Muscle layer of duodenum (tissue), 2 donors: ENCODE data around the gene SEC14L6.

ENCODE experiments used
- H3K27ac ChIP-seq: one replicate; pipeline ENCODE4 v1.7.0; 2013; ENCODE audit warnings: mild to moderate bottlenecking, low read length
- H3K27me3 ChIP-seq: one replicate; pipeline ENCODE4 v1.7.0; 2013; ENCODE audit warnings: low read depth, mild to moderate bottlenecking, control low read depth, low read length
- H3K36me3 ChIP-seq, 2 donors: one replicate each; pipeline ENCODE4 v1.7.0; 2013; ENCODE audit warnings: low read length in 2 of 2, control low read depth in 1 of 2, mild to moderate bottlenecking in 1 of 2; ENCODE audit not compliant: insufficient read depth in 2 of 2, control insufficient read depth in 1 of 2
- H3K4me1 ChIP-seq, 2 donors: one replicate each; pipeline ENCODE4 v1.7.0; 2013; ENCODE audit warnings: low read length in 2 of 2, mild to moderate bottlenecking in 2 of 2, control low read depth in 1 of 2, moderate library complexity in 1 of 2; ENCODE audit not compliant: insufficient read depth in 2 of 2, control insufficient read depth in 1 of 2
- H3K4me3 ChIP-seq, 2 donors: one replicate each; pipeline ENCODE4 v1.7.0; 2013; ENCODE audit warnings: low read length in 2 of 2, low read depth in 1 of 2, mild to moderate bottlenecking in 1 of 2
- H3K9me3 ChIP-seq, 2 donors: one replicate each; pipeline ENCODE4 v1.7.0; 2013; ENCODE audit warnings: low read length in 2 of 2, control low read depth in 1 of 2, mild to moderate bottlenecking in 1 of 2; ENCODE audit not compliant: control insufficient read depth in 1 of 2
- donor health status: healthy.

SEC14L6 gene

GRCh38 chr22:30526656-30527055 is 19.9 kb downstream of the SEC14L6 start:
- H3K4me3 ChIP-seq: no peak overlapping the region
- no peaks in the 10 kb centered on the region for H3K36me3 ChIP-seq
- no peaks in the 10 kb centered on the region for H3K9me3 ChIP-seq
- H3K27ac ChIP-seq: no peak overlapping the region
- no peaks in the 10 kb centered on the region for H3K4me1 ChIP-seq
- no peaks in the 10 kb centered on the region for H3K27me3 ChIP-seq

- no peaks in the 10 kb centered on the region for H3K27me3 ChIP-seq
- no peak overlapping the region for H3K27ac ChIP-seq
Observed at GRCh38 chr22:30523646-30524489, 22.7 kb downstream of the SEC14L6 start.

DNA sequence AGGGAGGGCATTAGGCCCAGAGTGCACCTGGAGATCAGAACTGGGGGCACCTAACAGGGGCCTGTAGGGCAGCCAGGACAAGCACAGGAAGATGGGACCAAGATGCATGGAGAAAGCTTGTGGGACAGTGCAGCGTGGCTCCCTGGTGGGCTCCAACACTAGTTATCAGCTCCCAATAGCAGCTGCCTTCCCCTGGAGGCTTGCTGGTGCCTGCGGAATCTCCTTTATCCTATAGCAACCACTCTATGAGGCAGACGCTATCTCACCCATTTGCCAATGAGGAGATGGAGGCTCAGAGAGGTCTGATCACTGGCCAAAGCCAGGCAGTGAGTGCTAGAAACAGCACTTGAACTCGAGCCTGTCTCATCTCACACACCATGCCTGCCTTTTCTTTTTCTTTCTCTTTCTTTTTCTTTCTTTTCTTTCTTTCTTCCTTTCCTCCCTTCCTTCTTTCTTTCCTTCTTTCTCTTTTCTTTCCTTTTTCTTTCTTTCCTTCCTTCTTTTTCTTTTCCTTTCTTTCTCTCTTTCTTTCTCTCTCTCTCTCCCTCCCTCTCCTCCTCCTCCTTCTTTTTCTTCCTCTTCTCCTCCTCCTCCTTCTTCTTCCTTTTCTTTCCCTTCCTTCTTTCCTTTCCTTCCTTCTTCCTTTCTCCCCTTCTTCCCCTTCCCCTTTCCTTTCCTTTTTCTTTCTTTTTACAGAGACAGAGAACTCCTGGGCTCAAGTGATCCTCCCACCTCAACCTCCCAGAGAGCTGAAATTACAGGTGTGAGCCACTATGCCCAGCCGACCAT is 25.0 kb downstream of the SEC14L6 start:
- Histone ChIP-seq H3K9me3 (no peaks in the 10 kb centered on the region), H3K27ac (no peak overlapping the region), H3K27me3 (no peaks in the 10 kb centered on the region), H3K4me1 (no peaks in the 10 kb centered on the region), H3K4me3 (no peak overlapping the region), H3K36me3 (no peaks in the 10 kb centered on the region)

More at GRCh38 chr22:30523646-30524489, 22.7 kb downstream of the SEC14L6 start:
- H3K4me1 ChIP-seq: no peaks in the 10 kb centered on the region
- no peak overlapping the region for H3K4me3 ChIP-seq
- no peaks in the 10 kb centered on the region for H3K36me3 ChIP-seq
- no peaks in the 10 kb centered on the region for H3K9me3 ChIP-seq

DNA sequence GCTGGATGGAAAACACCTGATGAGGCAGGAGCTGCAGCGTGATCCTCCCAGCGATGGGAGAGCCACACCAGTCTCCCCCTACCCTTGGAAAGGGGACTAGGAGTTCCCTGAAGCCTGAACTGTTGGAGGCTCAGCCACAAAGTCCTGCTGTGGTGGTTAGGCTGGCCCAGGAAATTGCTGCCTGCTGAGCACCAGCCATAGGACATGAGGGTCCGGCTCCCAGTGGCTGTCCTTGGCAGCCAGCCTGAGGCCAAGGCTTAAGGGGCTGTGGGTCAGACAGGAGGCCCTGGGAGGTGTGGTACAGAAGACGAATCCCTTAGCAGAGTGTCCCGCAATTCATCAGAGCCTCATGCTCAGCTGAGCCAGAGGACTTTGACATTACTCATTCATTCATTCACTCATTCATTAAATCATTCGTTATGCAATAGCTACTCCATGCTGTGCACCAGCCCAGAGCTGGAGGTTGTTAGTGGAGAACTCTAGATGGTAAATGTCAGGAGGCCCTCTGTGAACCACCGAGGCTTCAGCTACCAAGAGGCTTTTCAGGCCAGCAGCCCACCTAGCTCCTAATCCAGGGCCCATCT is 26.6 kb downstream of the SEC14L6 start:
- Histone ChIP-seq H3K27ac (no peak overlapping the region), H3K27me3 (no peaks in the 10 kb centered on the region), H3K4me1 (no peaks in the 10 kb centered on the region), H3K9me3 (no peaks in the 10 kb centered on the region), H3K36me3 (no peaks in the 10 kb centered on the region), H3K4me3 (no peak overlapping the region)

DNA sequence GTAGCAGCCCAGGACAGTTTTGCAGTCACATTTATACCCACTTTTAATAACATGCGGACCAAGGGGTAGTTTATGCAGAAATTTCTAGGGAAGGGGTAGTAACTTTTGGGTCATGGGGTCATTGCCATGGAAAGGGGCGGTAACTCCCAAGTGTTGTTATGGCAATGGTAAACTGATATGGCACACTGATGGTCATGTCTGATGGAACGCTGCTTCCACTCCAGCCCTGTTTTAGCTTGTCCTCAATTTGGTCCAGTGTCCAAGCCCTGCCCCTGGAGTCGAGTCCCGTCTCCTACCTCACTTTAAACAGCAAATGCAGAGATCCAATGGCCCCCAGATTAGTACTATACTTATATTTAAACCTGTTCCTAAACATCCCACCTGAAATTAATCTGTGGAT is 29.8 kb downstream of the SEC14L6 start:
- no peaks in the 10 kb centered on the region for H3K4me1 ChIP-seq
- H3K9me3 ChIP-seq: peaks cover 0 to 3% of the 10 kb centered on the region in 2 donors
- H3K27me3 ChIP-seq: no peaks in the 10 kb centered on the region
- no peaks in the 10 kb centered on the region for H3K36me3 ChIP-seq
- no peak overlapping the region for H3K27ac ChIP-seq
- H3K4me3 ChIP-seq: no peak overlapping the region

GRCh38 chr22:30516273-30516672 is 30.3 kb downstream of the SEC14L6 start:
- Histone ChIP-seq H3K4me3 (no peak overlapping the region), H3K9me3 (peaks cover 0 to 3% of the 10 kb centered on the region in 2 donors), H3K27ac (no peak overlapping the region), H3K27me3 (no peaks in the 10 kb centered on the region), H3K36me3 (no peaks in the 10 kb centered on the region), H3K4me1 (no peaks in the 10 kb centered on the region)

DNA sequence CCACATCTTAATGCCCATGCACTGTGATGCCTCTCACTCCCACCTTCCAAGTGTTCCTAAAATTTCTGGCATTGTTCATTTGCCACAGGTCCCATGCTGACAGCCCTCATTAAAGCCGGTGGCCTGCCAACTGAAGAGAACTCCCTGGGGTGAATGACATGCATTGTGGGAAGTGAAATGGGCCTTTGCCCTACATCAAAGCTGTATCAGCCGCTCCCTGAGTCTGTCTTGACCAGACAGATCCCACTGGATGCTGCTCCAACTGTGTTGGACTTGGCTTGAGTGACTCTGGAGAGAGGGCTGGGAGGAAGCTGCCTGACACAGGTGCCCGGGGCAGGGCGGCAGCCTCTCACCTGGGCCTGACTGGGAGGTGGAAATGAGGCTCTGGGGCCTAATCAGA is 32.3 kb downstream of the SEC14L6 start:
- Histone ChIP-seq H3K27ac (no peak overlapping the region), H3K4me3 (no peak overlapping the region), H3K4me1 (no peaks in the 10 kb centered on the region), H3K36me3 (no peaks in the 10 kb centered on the region), H3K27me3 (no peaks in the 10 kb centered on the region), H3K9me3 (peaks cover 0 to 3% of the 10 kb centered on the region in 2 donors)

DNA sequence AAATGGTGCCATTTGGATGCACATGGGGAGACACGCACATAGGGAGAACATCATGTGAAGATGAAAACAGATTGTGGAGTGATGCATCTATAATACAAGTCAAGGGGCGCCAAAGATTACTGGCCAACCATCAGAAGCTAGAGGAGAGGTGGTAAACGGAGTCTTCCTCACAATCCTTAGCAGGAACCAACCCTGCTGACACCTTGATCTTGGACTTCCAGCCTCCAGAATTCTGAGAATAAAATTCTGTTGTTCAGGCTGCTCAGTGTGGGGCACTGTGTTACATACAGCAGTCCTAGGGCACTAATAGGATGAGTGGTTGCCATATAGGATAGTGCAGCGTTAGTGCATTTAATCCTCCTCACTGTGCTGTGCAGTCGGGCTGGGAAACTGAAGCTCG is 33.1 kb downstream of the SEC14L6 start:
- no peaks in the 10 kb centered on the region for H3K27me3 ChIP-seq
- no peaks in the 10 kb centered on the region for H3K4me1 ChIP-seq
- H3K27ac ChIP-seq: no peak overlapping the region
- no peak overlapping the region for H3K4me3 ChIP-seq
- H3K36me3 ChIP-seq: no peaks in the 10 kb centered on the region
- H3K9me3 ChIP-seq: peaks cover 0 to 3% of the 10 kb centered on the region in 2 donors

DNA sequence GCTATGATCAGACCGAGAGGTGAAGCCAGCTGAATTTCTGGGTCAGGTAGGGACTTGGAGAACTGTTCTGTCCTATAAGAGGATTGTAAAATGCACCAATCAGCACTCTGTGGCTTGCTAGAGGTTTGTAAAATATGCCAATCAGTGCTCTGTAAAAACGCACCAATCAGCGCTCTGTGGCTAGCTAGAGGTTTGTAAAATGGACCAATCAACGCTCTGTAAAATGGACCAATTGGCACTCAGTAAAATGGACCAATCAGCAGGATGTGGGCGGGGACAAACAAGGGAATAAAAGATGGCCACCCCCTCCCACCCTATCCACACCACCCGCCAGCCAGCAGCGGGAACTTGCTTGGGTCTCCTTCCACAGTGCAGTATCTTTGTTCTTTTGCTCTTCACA is 34.6 kb downstream of the SEC14L6 start:
- no peaks in the 10 kb centered on the region for H3K27me3 ChIP-seq
- H3K36me3 ChIP-seq: no peaks in the 10 kb centered on the region
- H3K4me3 ChIP-seq: no peak overlapping the region
- H3K27ac ChIP-seq: no peak overlapping the region
- no peaks in the 10 kb centered on the region for H3K4me1 ChIP-seq
- H3K9me3 ChIP-seq: peaks cover 0 to 3% of the 10 kb centered on the region in 2 donors

DNA sequence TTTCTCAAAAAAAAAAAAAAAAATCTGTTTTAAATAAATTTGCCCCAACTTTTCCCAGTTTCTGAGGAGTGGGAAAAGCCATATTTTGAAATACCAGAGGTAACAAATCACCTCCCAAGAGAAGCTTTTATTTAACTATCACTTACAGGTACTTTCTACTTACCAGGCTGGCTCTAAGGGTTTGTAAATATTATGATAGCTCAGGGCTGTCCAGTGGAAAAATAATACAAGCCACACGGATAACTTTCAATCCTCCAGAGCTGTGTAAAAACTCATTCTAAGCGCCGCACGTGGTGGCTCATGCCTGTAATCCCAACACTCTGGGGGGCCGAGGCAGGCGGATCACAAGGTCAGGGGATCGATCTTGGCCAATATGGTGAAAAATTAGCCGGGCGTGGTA is 35.4 kb downstream of the SEC14L6 start:
- Histone ChIP-seq H3K9me3 (peaks cover 0 to 3% of the 10 kb centered on the region in 2 donors), H3K27ac (no peak overlapping the region), H3K4me3 (no peak overlapping the region), H3K4me1 (no peaks in the 10 kb centered on the region), H3K36me3 (no peaks in the 10 kb centered on the region), H3K27me3 (no peaks in the 10 kb centered on the region)

DNA sequence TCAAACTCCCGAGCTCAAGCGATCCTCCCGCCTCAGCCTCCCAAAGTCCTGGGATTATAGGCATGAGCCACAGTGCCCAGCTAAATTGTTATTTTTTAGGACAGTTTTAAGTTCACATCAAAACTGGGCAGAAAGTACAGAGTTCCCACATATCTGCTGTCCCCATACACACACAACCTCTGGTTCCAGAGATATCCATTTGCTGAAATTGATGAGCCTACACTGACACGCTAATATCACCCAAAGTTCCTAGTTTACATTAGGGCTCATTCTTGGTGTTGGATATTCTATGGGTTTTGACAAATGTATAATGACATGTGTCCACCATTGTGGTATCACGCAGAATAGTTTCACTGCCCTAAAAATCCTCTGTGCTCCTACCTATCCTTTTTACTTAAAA is 38.3 kb downstream of the SEC14L6 start:
- Histone ChIP-seq H3K36me3 (no peaks in the 10 kb centered on the region), H3K9me3 (peaks cover 0 to 1% of the 10 kb centered on the region in 2 donors), H3K27ac (no peak overlapping the region), H3K27me3 (peaks cover 9% of the 10 kb centered on the region), H3K4me1 (peaks cover 0 to 5% of the 10 kb centered on the region in 2 donors), H3K4me3 (no peak overlapping the region)
